IMR-90 (cell line): ENCODE data around the gene STK40. TPM values are rescaled to one million over a fixed set of nuclear protein-coding genes. Genes with fewer than 3 reads are reported as not detected.
A peak's percentile ranks its signal among the peaks of the same experiment; 100 is the strongest.

Experiments
- ATAC-seq: fragments of 200-7000 bp; cut with Tn5 transposase; 2 replicates; pipeline ENCODE4 v1.9.1; 2020; ENCODE audit warnings: low read depth, mild to moderate bottlenecking, moderate library complexity
- BruUV-seq: library from RNA; stranded (reverse); fragments of 400-500 nt; replicated peaks from 2 replicates; lab custom pipeline; 2021; lab: Mats Ljungman, UMichigan
- CTCF ChIA-PET: fragments of 300-600 bp; formaldehyde crosslinking; extraction: SDS; loops from one replicate; lab custom pipeline; 2021; ENCODE audit warnings: antibody characterized with exemption; lab: Yijun Ruan, JAX
- POLR2A ChIA-PET: fragments of 300-600 bp; sonication (Branson Sonifier 250); formaldehyde crosslinking; loops from one replicate; lab custom pipeline; 2022; ENCODE audit warnings: antibody characterized with exemption; ENCODE audit not compliant: unreplicated experiment; lab: Charles Lee
- DNase-seq: peaks from one replicate; pipeline ENCODE4 v3.0.0; 2013
- H2AFZ ChIP-seq: replicated peaks from 2 replicates; pipeline ENCODE3; 2013; ENCODE audit warnings: low read length, mild to moderate bottlenecking; ENCODE audit not compliant: poor library complexity
- H2AK5ac ChIP-seq: 2 replicates; pipeline ENCODE4 v1.6.1; 2013; ENCODE audit warnings: low read depth, low read length, inconsistent platforms
- H2AK9ac ChIP-seq: replicated peaks from 2 replicates; pipeline ENCODE3; 2013; ENCODE audit warnings: mild to moderate bottlenecking, low read depth, low read length, moderate library complexity; ENCODE audit not compliant: poor library complexity
- H2BK120ac ChIP-seq: 2 replicates; pipeline ENCODE4 v1.6.1; 2013; ENCODE audit warnings: low read depth, low read length, inconsistent platforms
- H2BK15ac ChIP-seq: 3 replicates; pipeline ENCODE4 v1.6.1; 2013; ENCODE audit warnings: low read depth, low read length, inconsistent platforms
- H2BK20ac ChIP-seq: 2 replicates; pipeline ENCODE4 v1.6.1; 2013; ENCODE audit warnings: low read depth, mild to moderate bottlenecking, inconsistent platforms, low read length, moderate library complexity
- H2BK5ac ChIP-seq: 2 replicates; pipeline ENCODE4 v1.6.1; 2013; ENCODE audit warnings: mild to moderate bottlenecking, low read depth, low read length, inconsistent platforms; ENCODE audit not compliant: poor library complexity, severe bottlenecking
- H3K14ac ChIP-seq: replicated peaks from 2 replicates; pipeline ENCODE4 v1.6.1; 2013; ENCODE audit warnings: low read depth, low read length, inconsistent platforms
- H3K18ac ChIP-seq: 2 replicates; pipeline ENCODE4 v1.6.1; 2013; ENCODE audit warnings: low read depth, low read length, control low read depth
- H3K23ac ChIP-seq: 2 replicates; pipeline ENCODE4 v1.6.1; 2013; ENCODE audit warnings: low read depth, low read length, inconsistent platforms
- H3K27ac ChIP-seq: 2 replicates; pipeline ENCODE4 v1.5.1; 2013; ENCODE audit warnings: mild to moderate bottlenecking, control low read depth, low read length; ENCODE audit not compliant: insufficient read depth
- H3K27me3 ChIP-seq: 2 replicates; pipeline ENCODE4 v1.6.1; 2013; ENCODE audit warnings: low read length; ENCODE audit not compliant: control insufficient read depth, insufficient read depth
- H3K36me3 ChIP-seq: 2 replicates; pipeline ENCODE4 v1.6.1; 2013; ENCODE audit warnings: low read length, mixed read lengths; ENCODE audit not compliant: control insufficient read depth, insufficient read depth
- H3K4ac ChIP-seq: 2 replicates; pipeline ENCODE4 v1.6.1; 2013; ENCODE audit warnings: low read depth, low read length, inconsistent platforms
- H3K4me1 ChIP-seq: 2 replicates; pipeline ENCODE4 v1.6.1; 2013; ENCODE audit warnings: low read length, mixed read lengths; ENCODE audit not compliant: control insufficient read depth, insufficient read depth
- H3K4me2 ChIP-seq: 2 replicates; pipeline ENCODE4 v1.6.1; 2013; ENCODE audit warnings: low read depth, mild to moderate bottlenecking, control low read depth, low read length, moderate library complexity
- H3K4me3 ChIP-seq: 2 replicates; pipeline ENCODE4 v1.5.1; 2013; ENCODE audit warnings: low read depth, mild to moderate bottlenecking, control low read depth, low read length, moderate library complexity; ENCODE audit not compliant: insufficient read depth
- H3K56ac ChIP-seq: 2 replicates; pipeline ENCODE4 v1.6.1; 2013; ENCODE audit warnings: low read length, inconsistent platforms; ENCODE audit not compliant: insufficient read depth; ENCODE audit errors: extremely low read depth
- H3K79me1 ChIP-seq, 2 experiments: 2 replicates each; pipeline ENCODE4 v1.6.1; 2013; ENCODE audit warnings: low read length in 2 of 2, inconsistent platforms in 1 of 2, low read depth in 1 of 2
- H3K9ac ChIP-seq: 2 replicates; pipeline ENCODE4 v1.6.1; 2013; ENCODE audit warnings: low read depth, low read length, control low read depth
- H3K9me1 ChIP-seq: 2 replicates; pipeline ENCODE4 v1.6.1; 2013; ENCODE audit warnings: low read length, inconsistent platforms; ENCODE audit not compliant: insufficient read depth
- H3K9me3 ChIP-seq: 2 replicates; pipeline ENCODE4 v1.6.1; 2013; ENCODE audit warnings: low read length; ENCODE audit not compliant: control insufficient read depth, insufficient read depth
- H4K20me1 ChIP-seq: 2 replicates; pipeline ENCODE4 v1.6.1; 2013; ENCODE audit warnings: low read length, inconsistent platforms; ENCODE audit not compliant: insufficient read depth
- H4K5ac ChIP-seq: 2 replicates; pipeline ENCODE4 v1.6.1; 2013; ENCODE audit warnings: mild to moderate bottlenecking, low read depth, low read length, control low read depth
- H4K8ac ChIP-seq, 2 experiments: 2 replicates each; pipeline ENCODE4 v1.6.1; 2013; ENCODE audit warnings: low read depth in 2 of 2, low read length in 2 of 2, control low read depth in 1 of 2, inconsistent platforms in 1 of 2
- H4K91ac ChIP-seq: 2 replicates; pipeline ENCODE4 v1.6.1; 2013; ENCODE audit warnings: low read depth, low read length, inconsistent platforms; ENCODE audit not compliant: insufficient read depth
- BHLHE40 ChIP-seq: fragments of 150-350 bp; IDR thresholded peaks from 2 replicates; pipeline ENCODE4 v1.6.1; 2016; ENCODE audit warnings: mild to moderate bottlenecking, low read depth, low read length
- CEBPB ChIP-seq: IDR thresholded peaks from 2 replicates; pipeline ENCODE4 v1.6.1; 2012; ENCODE audit warnings: low read depth, low read length, improper control_type of control experiment
- MAZ ChIP-seq: IDR thresholded peaks from 2 replicates; pipeline ENCODE4 v1.6.1; 2012; ENCODE audit warnings: low read depth, mild to moderate bottlenecking, low read length, improper control_type of control experiment, moderate library complexity, borderline replicate concordance
- POLR2A ChIP-seq: IDR thresholded peaks from 2 replicates; pipeline ENCODE4 v1.6.1; 2012; ENCODE audit warnings: mild to moderate bottlenecking, low read depth, low read length
- SMC3 ChIP-seq: fragments of 150-350 bp; IDR thresholded peaks from 2 replicates; pipeline ENCODE4 v1.6.1; 2016; ENCODE audit warnings: low read depth, mild to moderate bottlenecking, antibody characterized with exemption, low read length, moderate library complexity
- WGBS, 2 experiments: methylation state at CpG; one replicate each; pipeline versions ENCODE4 v1.1.5 to v1.1.7; 2013; ENCODE audit warnings: missing lambda C conversion rate in 2 of 2; ENCODE audit not compliant: insufficient read length in 1 of 2; ENCODE audit errors: extremely low coverage in 2 of 2; 5-methylcytosine and 5-hydroxymethylcytosine counted together
- dilution Hi-C: fragments of 300-500 bp; cut with HindIII; formaldehyde crosslinking; loops from one replicate; pipeline ENCODE4 v1.14.3; 2018; ENCODE audit warnings: low sequenced_read_pairs; ENCODE audit not compliant: unreplicated experiment
- in situ Hi-C: fragments of 300-500 bp; cut with MboI; formaldehyde crosslinking; loops from 3 replicates; pipeline ENCODE4 v1.14.3; 2019; ENCODE audit warnings: low sequenced_read_pairs, inconsistent platforms, mixed read lengths
- intact Hi-C: fragments of 100-400 bp; cut with micrococcal nuclease; formaldehyde crosslinking; loops from 2 replicates; pipeline ENCODE4 v1.10.0; 2022
- polyA plus RNA-seq, 3 experiments: library from polyadenylated mRNA; depleted of rRNA; stranded (reverse); fragments of >200 nt; gene quantifications; 2 replicates each; pipeline ENCODE4 v1.2.3, GENCODE V29; 2012; ENCODE audit warnings: low replicate concordance in 1 of 3
- total RNA-seq: library from RNA; depleted of rRNA; stranded (reverse); fragments of >200 nt; gene quantifications from 2 replicates; pipeline ENCODE4 v1.2.3, GENCODE V29; 2012
- TF ChIP-seq, protein P1 (sequence below): fragments of 150-350 bp; IDR thresholded peaks from 2 replicates; pipeline ENCODE4 v1.6.1; 2016; ENCODE audit warnings: low read depth, mild to moderate bottlenecking, low read length, moderate library complexity, borderline replicate concordance

The STK40 gene
- total and polyA plus RNA-seq, 2 of the 4 experiments (the other 2 are of a cell fraction), result 16.0 to 29.9 TPM

DNA sequence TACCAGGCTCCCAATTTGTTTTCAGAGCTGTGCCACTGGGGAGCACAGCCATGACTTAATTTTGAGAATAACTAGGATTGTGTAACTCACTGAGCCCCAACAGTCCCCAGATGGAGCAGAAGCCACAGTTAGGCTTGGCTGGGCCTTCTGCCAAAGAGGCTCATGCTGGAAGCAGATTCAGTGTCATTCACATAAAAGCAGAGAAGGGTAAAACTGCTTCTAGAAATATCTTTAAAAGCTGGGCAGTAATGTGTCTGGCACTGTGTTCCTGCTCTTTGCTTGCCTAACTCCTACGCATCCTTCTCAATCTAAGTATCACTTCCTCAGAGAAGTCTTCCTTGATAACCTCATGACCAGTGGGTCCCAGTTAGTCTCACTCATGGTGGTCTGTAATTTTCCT lies 20.3 kb downstream of the STK40 start:
- Histone ChIP-seq H3K27me3 (no peaks in the 10 kb centered on the region), H2AK9ac (no peak overlapping the region), H3K9me1 (peaks cover 26% of the 10 kb centered on the region), H4K8ac (no peak overlapping the region; a peak in 1 of 4 replicates), H2BK5ac (peak overlapping the region; percentile 68), H2AFZ (no peak overlapping the region), H3K27ac (peak overlapping the region; percentile 8; the same call in 1 of the 2 replicates), H4K20me1 (peaks cover 10% of the 10 kb centered on the region; the same call in 1 of the 2 replicates), H3K14ac (0 out of 2 replicates have a peak overlapping the region, but pooled peaks have one; percentile 30), H3K79me1 (peaks cover 12 to 81% of the 10 kb centered on the region in 2 experiments; a peak in 3 of 4 replicates), H2BK20ac (no peak overlapping the region), H3K4me2 (no peak overlapping the region), H3K9ac (no peak overlapping the region), H2AK5ac (peak overlapping the region; percentile 86), H3K4me1 (peaks cover 10% of the 10 kb centered on the region), H2BK120ac (peak overlapping the region; percentile 14; the same call in 1 of the 2 replicates), H3K4me3 (no peak overlapping the region), H3K56ac (no peak overlapping the region), H3K23ac (peak overlapping the region; percentile 54; the same call in 1 of the 2 replicates), H3K36me3 (peaks cover 25% of the 10 kb centered on the region), H4K91ac (no peak overlapping the region), H3K4ac (peak overlapping the region; percentile 47; the same call in 1 of the 2 replicates), H4K5ac (no peak overlapping the region), H3K18ac (peak overlapping the region; percentile 13; the same call in 1 of the 2 replicates), H2BK15ac (no peak overlapping the region), H3K9me3 (no peaks in the 10 kb centered on the region)
- no peak for TF ChIP-seq SMC3
- 0 out of 2 replicates have a peak, but pooled peaks have one; percentile 19 for TF ChIP-seq MAZ
- TF ChIP-seq BHLHE40, result no peak
- TF ChIP-seq CEBPB, result peak; percentile 66
- TF ChIP-seq POLR2A, result no peak
- TF ChIP-seq, protein P1, sequence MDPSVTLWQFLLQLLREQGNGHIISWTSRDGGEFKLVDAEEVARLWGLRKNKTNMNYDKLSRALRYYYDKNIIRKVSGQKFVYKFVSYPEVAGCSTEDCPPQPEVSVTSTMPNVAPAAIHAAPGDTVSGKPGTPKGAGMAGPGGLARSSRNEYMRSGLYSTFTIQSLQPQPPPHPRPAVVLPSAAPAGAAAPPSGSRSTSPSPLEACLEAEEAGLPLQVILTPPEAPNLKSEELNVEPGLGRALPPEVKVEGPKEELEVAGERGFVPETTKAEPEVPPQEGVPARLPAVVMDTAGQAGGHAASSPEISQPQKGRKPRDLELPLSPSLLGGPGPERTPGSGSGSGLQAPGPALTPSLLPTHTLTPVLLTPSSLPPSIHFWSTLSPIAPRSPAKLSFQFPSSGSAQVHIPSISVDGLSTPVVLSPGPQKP, result no peak
- dilution Hi-C loops, result no loop called here
- WGBS, 2 experiments, result no CpG with 5 or more reads among the region's 1 CpG
- intact Hi-C loops, result loop anchor here (5.0 kb wide), 1 partner anchor 43 kb away; the partner anchor contains the start of gene EVA1B
- POLR2A ChIA-PET, result no interaction called here
- ATAC-seq (peak; percentile 32), DNase-seq (peak; percentile 67)
- BruUV-seq, result no TSS peak
- in situ Hi-C loops, result no loop called here
- CTCF ChIA-PET, result no interaction called here
